DOHH2 (cell line): ENCODE measurements around the gene ZNF683.

Source experiments
- H3F3A ChIP-seq: fragments of 200-600 bp; sonication (generic), shearing (Covaris generic); 2 replicates; pipeline ENCODE4 v1.6.0; 2016; ENCODE audit warnings: antibody characterized with exemption, mild to moderate bottlenecking; ENCODE audit not compliant: control insufficient read depth, insufficient read depth
- H3K27ac ChIP-seq: fragments of 200-600 bp; sonication (generic); 2 replicates; pipeline ENCODE4 v1.5.1; 2014; ENCODE audit warnings: low read depth, mild to moderate bottlenecking, low read length, moderate library complexity
- H3K27me3 ChIP-seq: fragments of 200-600 bp; sonication (generic); 2 replicates; pipeline ENCODE4 v1.6.1; 2014; ENCODE audit warnings: mild to moderate bottlenecking, low read length, mixed read lengths; ENCODE audit not compliant: control insufficient read depth
- H3K36me3 ChIP-seq: fragments of 200-600 bp; sonication (generic); 2 replicates; pipeline ENCODE4 v1.6.1; 2014; ENCODE audit warnings: mild to moderate bottlenecking, low read length, moderate library complexity, mixed read lengths; ENCODE audit not compliant: control insufficient read depth
- H3K4me1 ChIP-seq: fragments of 200-600 bp; sonication (generic); 2 replicates; pipeline ENCODE4 v1.6.1; 2014; ENCODE audit warnings: mild to moderate bottlenecking, low read length, mixed read lengths; ENCODE audit not compliant: control insufficient read depth
- H3K4me2 ChIP-seq: fragments of 200-600 bp; sonication (generic); 2 replicates; pipeline ENCODE4 v1.6.0; 2014; ENCODE audit warnings: mild to moderate bottlenecking, low read length, moderate library complexity
- H3K4me3 ChIP-seq: fragments of 200-600 bp; sonication (generic); 2 replicates; pipeline ENCODE4 v1.5.1; 2014; ENCODE audit warnings: mild to moderate bottlenecking, low read length, mixed read lengths
- H3K79me2 ChIP-seq: fragments of 200-600 bp; sonication (generic); 2 replicates; pipeline ENCODE4 v1.6.1; 2014; ENCODE audit warnings: mild to moderate bottlenecking, low read length, mixed read lengths; ENCODE audit not compliant: control insufficient read depth
- H3K9me2 ChIP-seq: fragments of 200-600 bp; sonication (generic); replicated peaks from 2 replicates; pipeline ENCODE4 v1.6.1; 2014; ENCODE audit warnings: mild to moderate bottlenecking, low read length, mixed read lengths; ENCODE audit not compliant: control insufficient read depth
- H3K9me3 ChIP-seq: fragments of 200-600 bp; sonication (generic); 2 replicates; pipeline ENCODE4 v1.6.1; 2014; ENCODE audit warnings: antibody characterized with exemption, low read length, mixed read lengths; ENCODE audit not compliant: control insufficient read depth, insufficient read depth
- H4K20me1 ChIP-seq: fragments of 200-600 bp; sonication (generic); 2 replicates; pipeline ENCODE4 v1.6.0; 2014; ENCODE audit warnings: low read depth, mild to moderate bottlenecking, antibody characterized with exemption, low read length, moderate library complexity; ENCODE audit not compliant: control insufficient read depth, insufficient read depth
- CTCF ChIP-seq: fragments of 200-600 bp; sonication (generic); IDR thresholded peaks from one replicate; pipeline ENCODE4 v1.5.1; 2014; ENCODE audit warnings: antibody characterized with exemption, mild to moderate bottlenecking, low read depth, low read length; ENCODE audit not compliant: poor library complexity, severe bottlenecking
- EZH2phosphoT487 ChIP-seq: fragments of 200-600 bp; sonication (generic); IDR thresholded peaks from 2 replicates; pipeline ENCODE4 v1.6.1; 2017; ENCODE audit warnings: borderline replicate concordance, mild to moderate bottlenecking, antibody characterized with exemption, low read length, moderate library complexity, mixed read lengths

ZNF683 gene

DNA sequence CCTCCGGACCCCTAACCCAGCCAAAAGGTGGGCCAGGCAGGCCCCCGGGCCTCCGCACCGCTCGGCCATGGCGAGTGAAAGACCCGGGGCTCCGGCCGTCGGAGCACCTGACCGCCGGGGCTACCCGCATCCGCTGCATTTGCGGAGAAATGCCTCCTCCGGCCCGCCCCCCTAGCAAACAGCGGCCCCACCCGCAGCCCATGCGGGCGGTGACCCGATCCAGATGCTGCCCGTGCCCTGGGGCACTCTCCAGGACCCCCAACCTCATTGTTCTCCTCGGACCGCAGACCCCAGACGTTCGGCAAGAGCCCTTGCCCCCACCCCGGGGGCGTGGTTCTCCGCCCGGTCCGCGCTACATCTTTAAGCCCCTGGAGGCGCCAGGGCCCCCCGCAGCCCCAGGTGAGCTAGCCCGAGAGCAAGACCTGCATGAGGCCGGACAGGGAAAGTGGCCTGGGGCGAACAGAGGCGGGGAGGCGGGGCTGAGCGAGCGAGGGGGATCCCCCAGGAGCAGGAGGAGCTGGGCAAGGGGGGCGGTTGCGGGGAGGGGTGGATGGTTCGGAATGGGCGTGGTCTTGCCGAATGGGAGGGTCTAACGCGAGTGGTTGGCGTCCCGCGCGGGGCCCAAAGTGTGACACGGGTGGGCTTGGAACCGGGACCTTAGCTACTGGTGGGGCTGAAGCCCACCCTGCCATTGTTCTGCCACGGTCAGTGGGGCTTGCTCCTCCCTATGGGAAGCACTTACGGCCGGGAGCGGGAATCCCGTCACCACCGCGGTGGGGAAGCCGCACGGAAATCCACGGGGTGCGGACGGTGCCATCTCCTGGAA is 12.4 kb downstream of the ZNF683 start:
- Histone ChIP-seq H3K79me2 (no peaks in the 10 kb centered on the region), H3K36me3 (no peaks in the 10 kb centered on the region), H4K20me1 (no peaks in the 10 kb centered on the region), H3K9me3 (no peaks in the 10 kb centered on the region), H3K4me3 (no peak overlapping the region), H3F3A (no peaks in the 10 kb centered on the region), H3K27me3 (peaks cover 54% of the 10 kb centered on the region), H3K9me2 (no peaks in the 10 kb centered on the region), H3K27ac (no peak overlapping the region), H3K4me2 (no peak overlapping the region), H3K4me1 (peaks cover 4% of the 10 kb centered on the region; the same call in 1 of the 2 replicates)
- no peak for TF ChIP-seq CTCF
- TF ChIP-seq EZH2phosphoT487, result peak; percentile 49; the same call in 1 of the 2 replicates

- no peaks in the 10 kb centered on the region for H3K9me2 ChIP-seq
- H3K4me3 ChIP-seq, result no peak overlapping the region
- no peaks in the 10 kb centered on the region for H4K20me1 ChIP-seq
- no peaks in the 10 kb centered on the region for H3K9me3 ChIP-seq
- peaks cover 41% of the 10 kb centered on the region for H3K27me3 ChIP-seq
- no peaks in the 10 kb centered on the region for H3K79me2 ChIP-seq
- no peak overlapping the region for H3K4me2 ChIP-seq
- H3K27ac ChIP-seq, result no peak overlapping the region
- H3K4me1 ChIP-seq, result peaks cover 4% of the 10 kb centered on the region; the same call in 1 of the 2 replicates
- TF ChIP-seq CTCF, result no peak
- no peak for TF ChIP-seq EZH2phosphoT487
- H3F3A ChIP-seq, result no peaks in the 10 kb centered on the region
- H3K36me3 ChIP-seq, result no peaks in the 10 kb centered on the region
Measured at GRCh38 chr1:26358411-26359384, 13.9 kb downstream of the ZNF683 start.

DNA sequence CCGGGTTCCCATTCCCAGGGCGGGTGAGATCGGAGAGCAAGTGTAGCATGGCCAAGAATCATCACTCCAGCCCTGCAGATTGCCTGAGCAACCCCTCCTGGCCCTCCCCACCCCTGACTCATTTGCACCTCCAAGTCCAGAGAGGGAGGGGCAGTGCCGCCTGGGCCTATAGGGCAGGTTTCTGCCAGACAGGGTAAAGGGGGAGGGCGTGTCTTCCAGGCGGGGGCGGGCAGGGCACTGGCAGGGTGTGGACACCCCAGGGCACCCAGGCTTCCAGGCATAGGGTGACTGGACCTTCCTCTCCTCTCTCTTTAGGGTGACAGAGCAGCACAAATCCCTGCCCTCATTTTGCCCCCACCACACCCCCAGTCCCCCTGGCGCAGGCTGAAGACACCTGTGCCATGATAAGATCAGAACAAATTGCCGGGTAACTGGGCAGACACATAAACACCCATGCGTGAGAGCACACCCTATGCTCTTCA is 15.4 kb downstream of the ZNF683 start:
- H3F3A ChIP-seq, result no peaks in the 10 kb centered on the region
- H3K4me1 ChIP-seq, result peaks cover 4% of the 10 kb centered on the region; the same call in 1 of the 2 replicates
- H3K4me2 ChIP-seq, result no peak overlapping the region
- TF ChIP-seq CTCF (no peak), EZH2phosphoT487 (no peak)
- H3K27ac ChIP-seq, result no peak overlapping the region
- H3K9me2 ChIP-seq, result no peaks in the 10 kb centered on the region
- no peaks in the 10 kb centered on the region for H3K36me3 ChIP-seq
- H3K27me3 ChIP-seq, result peaks cover 33% of the 10 kb centered on the region
- H4K20me1 ChIP-seq, result no peaks in the 10 kb centered on the region
- H3K4me3 ChIP-seq, result no peak overlapping the region
- H3K79me2 ChIP-seq, result no peaks in the 10 kb centered on the region
- H3K9me3 ChIP-seq, result no peaks in the 10 kb centered on the region
